ENCODE measurements around the gene AOC2.
"Not testable (repeated sequence)": the region's sequence is repeated elsewhere in the genome, so short reads cannot be mapped to it uniquely, and the experiment has no call there.

Gene AOC2

GRCh38 chr17:42883802-42884558, 39.6 kb downstream of the AOC2 start:
- DNase-seq, result no peak

- DNase-seq, result not testable (repeated sequence)
Measured at GRCh38 chr17:42885806-42886205, 41.4 kb downstream of the AOC2 start.

DNA sequence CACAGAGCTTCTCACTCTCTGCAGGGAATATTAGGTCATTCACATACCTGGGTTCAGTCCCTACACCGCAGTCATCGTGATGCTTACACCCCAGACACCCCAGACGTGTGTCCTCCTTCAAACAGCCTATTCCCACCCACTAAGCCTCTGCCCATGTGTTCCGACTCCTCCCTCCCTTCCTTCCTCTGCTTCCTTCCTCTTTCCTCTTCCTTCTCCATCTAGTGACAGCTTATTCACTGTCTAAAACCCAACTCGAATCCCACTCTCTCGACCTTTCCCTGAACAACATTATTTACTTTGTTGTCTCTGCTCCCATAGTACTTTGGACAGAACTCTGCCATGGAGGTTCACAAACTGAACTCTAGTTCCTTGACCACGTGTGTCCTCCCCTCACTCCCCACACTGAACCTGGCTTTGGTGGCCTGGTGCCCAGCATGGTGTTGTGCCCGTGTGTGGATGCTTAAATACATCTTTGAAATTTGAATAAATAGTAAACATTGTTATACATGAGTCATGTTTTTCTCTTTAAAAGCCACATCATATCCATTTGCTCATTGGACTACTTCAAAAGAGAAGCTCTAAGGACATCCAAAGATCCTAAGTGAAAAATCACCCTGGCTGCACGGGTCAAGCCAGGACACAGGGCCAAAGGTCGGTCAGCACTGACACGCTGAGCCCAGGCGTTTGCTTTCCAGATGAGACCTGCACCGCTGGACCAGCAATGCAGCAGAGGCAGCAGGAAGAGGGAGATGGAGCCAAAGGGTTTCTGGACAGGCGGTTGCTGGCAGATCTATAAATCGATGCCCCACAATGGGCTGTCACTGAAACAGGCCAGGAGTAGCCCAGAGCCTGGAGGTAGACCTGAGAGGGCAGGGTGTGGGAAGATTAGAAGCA, 42.1 kb downstream of the AOC2 start:
- DNase-seq, result no peak

DNA sequence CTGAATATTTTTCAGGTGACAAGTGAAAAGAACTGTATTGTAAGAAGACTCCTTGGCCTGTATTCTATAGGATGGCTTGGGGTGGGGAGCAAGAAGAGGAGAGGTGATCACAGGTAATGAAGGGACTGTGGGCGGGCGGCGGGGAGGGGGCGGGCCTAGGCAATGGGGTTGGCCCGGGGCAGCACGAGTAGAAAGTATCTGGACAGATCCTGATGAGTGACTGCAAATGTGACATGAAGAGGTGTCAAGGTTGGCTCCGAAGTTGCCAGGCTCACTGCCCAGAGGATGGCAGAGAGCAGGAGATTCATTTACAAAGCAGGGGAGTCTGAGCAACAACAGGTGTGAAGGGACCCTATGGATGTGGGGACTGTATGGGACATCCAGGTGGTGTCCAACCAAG, 45.4 kb downstream of the AOC2 start:
- DNase-seq, result no peak

DNA sequence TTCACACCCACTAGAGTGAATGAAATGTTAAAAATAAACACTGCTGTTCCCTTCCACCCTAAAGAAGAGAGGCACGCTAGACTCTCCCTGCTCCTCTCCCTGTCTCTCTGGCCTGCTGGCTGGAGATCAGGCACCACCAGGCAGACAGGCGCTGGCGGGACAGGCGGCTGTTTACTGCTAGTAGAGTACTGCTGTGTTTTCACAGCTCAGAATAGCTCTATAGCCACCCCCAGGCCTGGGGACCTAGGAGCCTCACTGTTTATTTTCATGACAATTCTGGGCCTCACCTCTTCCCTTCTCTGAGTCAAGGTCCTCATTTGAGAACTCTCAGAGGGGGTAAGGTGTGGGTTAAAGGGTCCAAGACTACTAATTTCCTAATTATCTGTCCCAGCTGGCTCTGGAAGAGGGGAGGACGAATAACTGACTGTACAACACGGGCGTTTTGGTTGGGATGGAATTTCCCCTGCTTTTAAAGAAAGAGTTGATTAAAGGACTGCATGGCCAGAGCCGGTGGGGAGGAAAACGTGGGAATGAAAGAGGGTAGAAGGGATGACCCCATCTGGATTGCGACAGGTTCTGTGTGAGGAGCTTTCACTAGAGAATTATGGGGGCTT, 47.3 kb downstream of the AOC2 start:
- no peak for DNase-seq

DNA sequence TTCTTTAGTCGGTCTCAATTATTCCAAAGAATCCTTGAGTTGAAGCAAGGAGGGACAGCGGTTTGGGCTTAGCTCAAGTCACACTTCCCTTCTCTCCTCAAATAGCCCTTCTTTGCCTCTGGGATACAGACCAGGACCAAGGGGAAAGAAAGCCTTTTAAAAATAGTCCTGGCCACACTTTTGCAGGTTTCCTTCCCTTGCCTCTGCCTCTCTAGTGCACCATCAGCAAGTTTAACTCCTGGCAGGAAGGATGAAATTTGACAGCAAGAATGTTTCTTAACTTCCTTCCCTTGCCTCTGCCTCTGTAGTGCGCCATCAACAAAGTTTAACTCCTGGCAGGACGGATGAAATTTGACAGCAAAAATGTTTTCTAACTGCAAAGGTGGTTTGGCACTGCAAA, 49.0 kb downstream of the AOC2 start:
- no peak for DNase-seq

DNA sequence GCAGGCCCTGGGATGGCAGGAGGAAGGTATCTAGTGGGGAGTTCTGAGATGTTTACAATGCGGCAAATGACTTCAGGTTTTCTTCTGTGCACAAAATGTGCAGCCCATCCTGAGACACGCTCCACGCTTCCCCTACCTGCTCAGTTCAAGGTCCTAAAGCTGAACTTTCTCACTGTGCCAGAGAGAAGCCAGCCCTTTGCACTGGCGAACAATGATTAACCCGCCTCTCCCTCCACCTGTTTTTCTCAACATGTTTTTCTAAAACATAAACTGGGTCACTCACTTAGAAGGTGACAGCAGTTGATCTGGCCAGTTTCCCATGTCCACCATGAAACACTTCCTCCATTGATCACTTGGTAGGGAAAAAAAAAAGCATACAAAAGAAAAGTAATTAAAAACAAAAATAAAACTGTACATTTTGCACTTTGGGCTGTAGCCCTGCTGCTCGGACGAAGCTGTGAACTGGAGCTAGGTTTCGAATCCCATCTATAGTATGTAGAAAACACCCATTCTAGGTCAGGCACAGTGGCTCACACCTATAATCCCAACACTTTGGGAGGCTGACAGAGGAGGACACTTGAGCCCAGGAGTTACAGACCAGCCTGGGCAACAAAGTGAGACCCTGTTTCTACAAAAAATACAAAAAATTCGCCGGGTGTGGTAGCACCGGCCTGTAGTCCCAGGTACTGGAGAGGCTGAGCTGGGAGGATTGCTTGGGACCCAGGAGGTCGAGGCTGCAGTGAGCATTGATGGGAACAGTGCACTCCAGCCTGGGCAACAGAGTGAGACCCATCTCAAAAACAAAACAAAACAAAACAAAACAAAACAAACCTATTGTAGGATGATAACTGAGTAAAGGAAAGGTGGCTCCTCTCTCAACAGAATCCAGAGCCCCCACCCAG, 50.2 kb downstream of the AOC2 start:
- DNase-seq, result no peak

GRCh38 chr17:42895185-42895555, 50.8 kb downstream of the AOC2 start:
- no peak for DNase-seq

GRCh38 chr17:42898147-42898811, 53.9 kb downstream of the AOC2 start:
- DNase-seq, result no peak

GRCh38 chr17:42899981-42900380, 55.6 kb downstream of the AOC2 start:
- not testable (repeated sequence) for DNase-seq

Data from activated CD4-positive, CD25-positive, alpha-beta regulatory T cell treated with anti-CD3 and anti-CD28 coated beads, Interleukin-2, amount 50 U/mL, for 72 hours (primary cell).